Left renal pelvis (tissue), 4 donors: ENCODE results near the gene TEX261. TPM values are rescaled to one million over a fixed set of nuclear protein-coding genes. Genes with fewer than 3 reads are reported as not detected.
"Not testable (repeated sequence)": the region's sequence is repeated elsewhere in the genome, so short reads cannot be mapped to it uniquely, and the experiment has no call there.

ENCODE experiments used
- DNase-seq, 4 donors: peaks; one replicate each; pipeline ENCODE4 v3.0.0-alpha.2; 2013; ENCODE audit warnings: low read depth in 4 of 4, low spot score in 3 of 4
- polyA plus RNA-seq, 4 donors: library from polyadenylated mRNA; unstranded; fragments of 120-200 nt; gene quantifications; one replicate each; pipeline ENCODE4 v1.2.1, GENCODE V29; 2013; ENCODE audit not compliant: insufficient read length in 4 of 4

TEX261 gene
- polyA plus RNA-seq, 4 donors: 50.2 to 64.0 (median 53.8) TPM

DNA sequence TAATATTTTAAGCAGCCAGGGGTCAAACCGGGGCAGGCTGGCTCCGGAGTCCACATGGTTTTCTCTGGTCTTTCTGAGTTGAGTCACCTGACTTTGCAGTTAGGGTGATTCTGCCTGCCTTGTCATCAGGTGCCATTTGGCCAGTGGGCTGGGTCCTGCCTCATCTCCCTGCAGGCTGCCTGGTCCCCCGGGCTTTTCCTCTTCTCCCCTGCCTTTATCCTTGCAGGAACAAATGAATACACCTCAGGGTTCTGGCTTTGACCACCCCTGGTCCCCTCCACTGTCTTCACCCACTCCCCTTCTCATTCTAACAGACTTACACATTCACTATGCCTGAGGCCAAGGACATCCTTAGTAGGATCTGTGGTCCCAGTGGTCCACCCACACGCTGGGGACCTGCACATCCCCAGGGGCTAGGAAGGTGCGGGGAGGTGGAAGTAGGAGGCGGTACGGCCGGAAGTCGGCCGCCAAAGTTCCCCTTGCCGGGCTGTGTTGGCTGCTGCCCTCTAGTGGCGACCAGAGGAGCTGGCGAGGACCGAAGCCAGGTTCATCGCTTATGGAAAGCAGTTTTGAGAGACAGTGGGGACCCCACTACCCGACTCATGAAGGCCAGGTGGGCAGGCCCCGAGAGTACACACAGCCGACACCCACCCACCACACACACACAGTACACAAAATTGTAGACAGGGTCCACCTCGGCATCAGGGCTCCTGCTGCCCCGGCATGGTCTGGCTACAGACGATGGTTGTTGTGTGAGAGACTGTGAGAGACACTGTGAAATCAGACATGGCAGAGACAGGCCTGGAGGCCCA, 6.3 kb upstream of the TEX261 start:
- no peak for DNase-seq

GRCh38 chr2:70999931-71000330, 5.3 kb upstream of the TEX261 start:
- not testable (repeated sequence) for DNase-seq

- no peak for DNase-seq
Observed at GRCh38 chr2:70999362-70999761, 4.7 kb upstream of the TEX261 start.

DNA sequence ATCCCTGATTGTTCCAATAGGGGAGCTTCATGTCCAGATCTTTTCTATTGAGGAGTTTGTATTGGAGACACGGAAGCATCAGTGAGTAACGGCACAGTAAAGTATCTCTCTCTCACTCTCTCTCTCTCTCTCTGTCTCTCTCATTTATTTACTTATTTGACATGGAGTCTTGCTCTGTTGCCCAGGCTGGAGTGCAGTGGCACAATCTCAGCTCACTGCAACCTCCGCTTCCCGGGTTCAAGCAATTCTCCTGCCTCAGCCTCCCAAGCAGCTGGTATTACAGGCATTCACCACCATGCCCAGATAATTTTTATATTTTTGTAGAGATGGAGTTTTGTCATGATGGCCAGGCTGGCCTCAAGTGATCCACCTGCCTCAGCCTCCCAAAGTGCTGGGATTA, 4.2 kb upstream of the TEX261 start:
- DNase-seq: not testable (repeated sequence)

- DNase-seq: no peak
Observed at GRCh38 chr2:70995426-70995729, 705 bp upstream of the TEX261 start.

DNA sequence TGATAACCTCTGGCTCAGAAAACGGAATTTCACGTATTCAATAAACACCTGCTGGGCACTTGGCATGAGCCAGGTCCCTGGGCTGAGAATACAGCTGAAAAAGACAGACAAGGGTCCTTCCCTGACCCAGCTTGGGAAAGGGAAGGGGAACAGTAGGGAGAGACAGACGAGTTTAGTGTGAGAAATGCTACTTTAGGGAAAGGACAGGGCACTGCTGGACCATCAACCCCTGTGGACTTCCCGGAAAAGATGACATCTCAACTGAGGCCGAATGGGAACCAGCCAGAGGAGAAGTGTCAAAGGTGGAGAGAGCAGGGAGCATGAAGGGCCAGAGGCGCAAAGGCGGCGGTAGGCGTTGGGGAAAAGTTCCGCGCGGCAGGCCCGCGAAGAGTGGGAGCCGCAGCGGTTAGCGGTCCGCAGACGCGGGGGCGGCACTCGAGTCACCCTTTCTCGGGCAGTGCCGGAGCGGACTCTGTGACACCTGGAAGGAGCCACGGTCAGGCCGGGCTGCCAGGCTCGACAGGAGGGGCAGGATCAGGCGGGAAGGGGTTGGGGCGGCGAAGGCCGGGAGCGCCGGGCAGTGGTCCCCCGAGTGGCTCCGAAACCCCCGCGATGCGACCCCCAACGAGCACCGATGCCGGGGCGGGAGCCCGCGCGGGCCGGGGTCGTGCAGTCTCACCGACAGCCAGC, 519 bp downstream of the TEX261 start:
- DNase-seq: no peak

DNA sequence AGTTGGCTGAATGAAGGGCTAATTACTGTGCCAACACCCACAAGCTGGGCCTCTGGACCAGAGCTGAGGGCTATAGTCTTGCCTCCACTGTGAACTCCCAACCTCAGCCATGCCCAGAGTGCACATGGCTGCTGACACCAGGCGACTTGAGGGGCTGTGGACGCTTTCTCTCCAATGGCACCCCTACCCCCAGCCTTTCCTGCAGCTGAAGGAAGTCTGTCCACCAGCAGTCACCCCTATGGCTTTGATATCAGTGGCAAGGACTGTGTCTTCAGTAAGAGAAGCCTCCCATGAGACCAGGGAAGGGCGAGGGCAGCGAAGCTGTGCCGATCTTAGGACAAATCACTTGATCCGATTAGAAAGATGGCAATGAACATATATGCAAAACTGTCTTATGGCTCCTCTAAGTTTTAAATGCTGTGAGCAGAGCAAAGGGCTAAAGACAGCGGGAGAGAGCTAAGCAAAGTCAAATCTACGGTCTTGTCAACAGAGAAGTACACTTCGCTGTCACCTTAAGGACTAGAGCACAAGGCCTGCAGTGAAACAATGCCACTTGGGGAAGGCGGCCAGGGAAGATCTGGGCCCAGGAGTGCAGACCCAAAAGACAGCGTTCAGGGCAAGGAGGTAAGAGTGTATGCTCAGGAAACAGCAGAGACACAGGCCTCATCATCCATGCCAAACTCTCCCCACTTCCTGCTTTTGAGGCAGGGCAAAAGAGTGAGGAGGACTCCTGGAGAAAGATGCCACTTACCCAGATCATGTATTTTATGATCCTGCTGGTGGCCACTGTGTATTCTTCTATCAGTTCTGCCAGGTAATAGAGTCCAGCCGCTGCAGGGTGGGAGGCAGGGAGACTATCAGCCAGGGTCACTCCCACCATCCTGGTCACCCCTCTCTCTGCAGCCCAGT, 1.5 kb downstream of the TEX261 start:
- DNase-seq: no peak

GRCh38 chr2:70991742-70992141, 2.9 kb downstream of the TEX261 start:
- no peak for DNase-seq

DNA sequence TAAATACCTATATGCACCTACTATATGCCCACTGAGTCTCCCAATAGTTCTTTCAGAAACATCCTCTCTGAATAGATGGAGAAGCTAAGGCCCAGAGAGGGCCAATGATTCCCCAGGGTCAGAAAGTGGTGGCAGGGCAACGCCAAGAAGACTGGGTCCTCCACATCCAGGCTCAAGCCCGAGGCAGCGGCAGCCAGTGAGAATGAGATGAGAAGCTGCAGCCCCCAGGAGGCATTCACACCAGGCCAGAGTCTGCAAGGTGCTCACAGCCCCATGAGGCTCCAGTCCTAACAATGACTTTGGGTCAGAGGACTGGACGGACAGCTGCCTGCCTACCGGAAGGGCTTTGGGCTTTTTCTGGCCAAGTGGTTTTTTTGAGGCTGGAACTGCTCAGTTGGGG, 3.5 kb downstream of the TEX261 start:
- no peak for DNase-seq

DNA sequence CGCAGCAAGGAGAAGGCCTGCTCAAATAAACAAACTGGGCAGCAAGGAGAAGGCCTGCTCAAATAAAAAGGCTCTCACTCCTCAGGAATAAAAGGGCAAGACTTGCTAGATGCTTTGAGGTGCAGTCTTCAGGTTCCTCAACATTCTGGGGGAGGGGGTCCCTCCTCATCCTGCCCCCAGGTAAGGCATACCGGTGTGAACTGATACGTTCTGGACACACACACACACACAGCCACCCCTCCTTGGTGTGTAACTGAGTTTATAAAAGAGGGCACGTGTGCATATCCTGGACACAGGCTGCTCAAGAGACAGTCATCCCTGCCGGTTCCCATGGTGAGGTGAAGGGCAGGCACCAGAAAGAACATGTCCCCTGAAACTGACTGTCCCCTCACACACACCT, 4.5 kb downstream of the TEX261 start:
- no peak for DNase-seq

GRCh38 chr2:70988726-70989648, 5.7 kb downstream of the TEX261 start:
- DNase-seq: no peak

DNA sequence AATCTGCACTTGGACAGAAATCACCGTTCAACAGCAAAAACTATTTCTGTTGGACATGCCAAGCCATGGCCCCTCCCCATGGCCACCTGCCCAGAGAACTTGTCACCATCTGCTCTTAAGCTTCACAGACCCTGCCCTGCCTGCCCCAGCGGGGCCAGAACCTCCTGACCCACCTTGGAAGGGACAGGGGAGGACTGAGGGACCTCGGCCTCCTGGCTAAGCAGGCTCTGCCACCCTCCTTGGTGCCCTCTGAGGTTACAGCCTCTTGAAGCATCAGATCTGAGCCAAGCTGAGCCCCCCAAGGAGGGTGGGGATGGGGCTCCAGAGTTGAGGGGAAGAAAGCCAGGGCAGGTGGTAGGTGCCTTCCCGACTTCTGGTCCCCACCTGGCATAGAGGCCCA, 6.5 kb downstream of the TEX261 start:
- DNase-seq: no peak

DNA sequence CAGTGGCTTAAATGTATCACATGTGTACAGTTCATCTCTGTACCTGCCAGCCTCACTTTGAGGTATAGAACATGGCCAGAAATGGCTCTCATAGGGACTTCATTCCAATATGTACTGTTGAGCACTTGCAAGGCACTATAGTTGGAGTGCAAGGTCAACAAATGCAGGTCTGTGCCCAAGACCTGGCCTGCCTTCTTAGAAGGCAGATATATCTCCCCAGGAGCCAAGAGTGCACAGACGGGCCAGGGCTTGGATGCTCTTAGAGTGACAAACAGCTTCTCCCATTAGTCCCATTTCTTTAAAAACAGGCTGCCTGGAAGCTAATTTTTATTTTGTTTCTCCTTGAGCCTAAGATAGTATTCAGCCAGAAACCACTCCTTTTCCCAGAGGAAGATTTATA, 7.3 kb downstream of the TEX261 start:
- no peak for DNase-seq

GRCh38 chr2:70986499-70987189, 8.0 kb downstream of the TEX261 start:
- DNase-seq: no peak

DNA sequence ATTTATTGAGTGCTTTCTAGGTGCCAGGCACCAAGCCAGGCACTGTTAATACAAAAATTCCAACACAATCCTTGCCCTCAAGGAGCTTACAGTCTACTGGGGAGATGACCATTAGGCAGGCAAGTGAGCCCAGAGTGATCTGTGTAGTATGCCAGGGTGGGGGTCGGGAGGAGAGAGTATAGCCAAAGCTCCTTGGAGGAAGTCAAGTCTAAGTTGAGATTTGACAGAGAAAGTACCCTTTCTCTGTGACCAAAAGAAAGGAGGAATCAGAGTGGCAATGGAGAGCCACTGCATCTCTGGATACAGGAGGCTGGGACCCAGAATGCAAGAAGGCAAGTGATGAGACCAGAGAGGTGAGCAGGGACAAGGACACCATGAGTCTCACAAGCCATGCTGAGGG, 8.7 kb downstream of the TEX261 start:
- no peak for DNase-seq

DNA sequence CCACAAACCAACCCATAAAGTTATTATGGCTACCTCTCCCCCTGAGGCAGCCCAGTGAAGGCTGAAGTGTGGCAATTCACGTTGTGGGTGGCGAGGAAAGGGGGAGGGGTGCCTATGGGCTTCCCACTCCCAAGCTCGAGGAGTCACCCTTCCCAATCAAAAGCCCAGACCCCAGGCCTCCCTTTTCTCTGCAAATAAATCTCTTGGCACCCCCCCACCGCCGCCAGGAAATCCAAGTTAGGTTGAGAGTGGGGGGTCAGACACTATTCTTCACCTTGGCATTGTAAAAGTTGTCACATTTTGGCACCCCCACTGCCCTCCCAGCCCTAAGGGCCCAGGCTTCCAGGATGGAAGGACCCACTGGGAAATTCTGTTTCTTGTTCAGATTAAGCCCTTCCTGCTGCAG, 9.4 kb downstream of the TEX261 start:
- DNase-seq: no peak

GRCh38 chr2:70984576-70985282, 9.9 kb downstream of the TEX261 start:
- no peak for DNase-seq

GRCh38 chr2:70984228-70984575, 10.5 kb downstream of the TEX261 start:
- DNase-seq: no peak

GRCh38 chr2:70983506-70984227, 11.0 kb downstream of the TEX261 start:
- DNase-seq: no peak
